ENCODE data around the gene LARGE1.

The LARGE1 gene

GRCh38 chr22:33771136-33771535 lies 149.1 kb downstream of the LARGE1 start:
- H3K27me3 ChIP-seq (replicated peaks) = no peaks in the 10 kb centered on the region
- DNase-seq = no peak
- in situ Hi-C loops (cut with HindIII; ENCODE audit: low pct_ligation_motif_present, low sequenced_read_pairs) = no loop called here
- no peak overlapping the region for H3K4me3 ChIP-seq (ENCODE audit: low read depth, low read length)
- no peak for TF ChIP-seq CTCF (IDR thresholded peaks at IDR 0.05; ENCODE audit: low read depth, low read length, missing control alignments)
- no peak overlapping the region for H3K27ac ChIP-seq
- H3K36me3 ChIP-seq (replicated peaks) = no peaks in the 10 kb centered on the region

- in situ Hi-C loops (cut with HindIII; ENCODE audit: low pct_ligation_motif_present, low sequenced_read_pairs) = no loop called here
- no peak overlapping the region for H3K27ac ChIP-seq
- TF ChIP-seq CTCF (IDR thresholded peaks at IDR 0.05; ENCODE audit: low read depth, low read length, missing control alignments) = no peak
- no peaks in the 10 kb centered on the region for H3K36me3 ChIP-seq (replicated peaks)
- no peak for DNase-seq
- no peaks in the 10 kb centered on the region for H3K27me3 ChIP-seq (replicated peaks)
- no peak overlapping the region for H3K4me3 ChIP-seq (ENCODE audit: low read depth, low read length)
Measured at GRCh38 chr22:33770723-33771122, 149.6 kb downstream of the LARGE1 start.

GRCh38 chr22:33766091-33766490 lies 154.2 kb downstream of the LARGE1 start:
- H3K27ac ChIP-seq = no peak overlapping the region
- no peaks in the 10 kb centered on the region for H3K36me3 ChIP-seq (replicated peaks)
- in situ Hi-C loops (cut with HindIII; ENCODE audit: low pct_ligation_motif_present, low sequenced_read_pairs) = no loop called here
- no peak for TF ChIP-seq CTCF (IDR thresholded peaks at IDR 0.05; ENCODE audit: low read depth, low read length, missing control alignments)
- no peak overlapping the region for H3K4me3 ChIP-seq (ENCODE audit: low read depth, low read length)
- H3K27me3 ChIP-seq (replicated peaks) = no peaks in the 10 kb centered on the region
- no peak for DNase-seq

- Histone ChIP-seq H3K27ac (no peak overlapping the region), H3K27me3 (replicated peaks) (no peaks in the 10 kb centered on the region), H3K4me3 (ENCODE audit: low read depth, low read length) (no peak overlapping the region), H3K36me3 (replicated peaks) (no peaks in the 10 kb centered on the region)
- TF ChIP-seq CTCF (IDR thresholded peaks at IDR 0.05; ENCODE audit: low read depth, low read length, missing control alignments) = no peak
- DNase-seq = no peak
- in situ Hi-C loops (cut with HindIII; ENCODE audit: low pct_ligation_motif_present, low sequenced_read_pairs) = no loop called here
Measured at GRCh38 chr22:33758961-33759360, 161.3 kb downstream of the LARGE1 start.

- TF ChIP-seq CTCF (IDR thresholded peaks at IDR 0.05; ENCODE audit: low read depth, low read length, missing control alignments) = no peak
- H3K27ac ChIP-seq = no peak overlapping the region
- no peak for DNase-seq
- no peak overlapping the region for H3K4me3 ChIP-seq (ENCODE audit: low read depth, low read length)
- no peaks in the 10 kb centered on the region for H3K27me3 ChIP-seq (replicated peaks)
- in situ Hi-C loops (cut with HindIII; ENCODE audit: low pct_ligation_motif_present, low sequenced_read_pairs) = no loop called here
- no peaks in the 10 kb centered on the region for H3K36me3 ChIP-seq (replicated peaks)
Measured at GRCh38 chr22:33757802-33758483, 162.3 kb downstream of the LARGE1 start.

Measured in brain microvascular endothelial cell (primary cell).